Stimulated activated CD8-positive, alpha-beta memory T cell treated with anti-CD3 and anti-CD28 coated beads, Interleukin-7, amount 100 ng/mL, for 24 hours (primary cell): ENCODE results near the gene SPECC1.
"Not testable (repeated sequence)": the region's sequence is repeated elsewhere in the genome, so short reads cannot be mapped to it uniquely, and the experiment has no call there.

Experiments used
- DNase-seq: peaks from one replicate; pipeline ENCODE4 v3.0.0-alpha.2; 2020; ENCODE audit warnings: low read depth

The SPECC1 gene

DNA sequence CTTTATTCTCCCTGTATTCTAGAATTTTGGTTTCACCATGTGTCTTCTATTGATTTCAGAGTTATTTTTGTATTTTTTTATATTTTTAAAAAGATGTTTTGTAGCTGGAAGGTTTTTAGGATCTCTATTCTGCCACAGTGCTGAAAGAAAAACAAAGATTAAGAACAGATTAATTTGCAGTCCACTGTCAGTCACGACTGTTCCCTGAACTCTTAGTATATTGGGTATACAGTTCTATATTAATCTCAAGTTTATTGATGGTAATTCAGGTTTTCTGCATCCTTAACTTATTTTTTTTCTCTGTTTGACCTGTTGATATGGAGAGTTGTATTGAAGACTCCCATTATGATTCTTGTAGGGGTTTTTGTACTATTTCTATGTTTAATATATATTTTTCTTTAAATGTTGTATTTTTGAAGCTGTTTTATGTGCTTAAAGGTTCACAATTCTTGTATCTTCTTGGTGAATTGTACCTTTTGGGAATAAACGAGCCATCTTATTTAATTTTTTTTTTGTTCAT lies 2.9 kb downstream of the SPECC1 start:
- no peak for DNase-seq

GRCh38 chr17:20016475-20016992 lies 7.4 kb downstream of the SPECC1 start:
- not testable (repeated sequence) for DNase-seq

- no peak for DNase-seq
Measured at GRCh38 chr17:20022701-20023100, 13.5 kb downstream of the SPECC1 start.

DNA sequence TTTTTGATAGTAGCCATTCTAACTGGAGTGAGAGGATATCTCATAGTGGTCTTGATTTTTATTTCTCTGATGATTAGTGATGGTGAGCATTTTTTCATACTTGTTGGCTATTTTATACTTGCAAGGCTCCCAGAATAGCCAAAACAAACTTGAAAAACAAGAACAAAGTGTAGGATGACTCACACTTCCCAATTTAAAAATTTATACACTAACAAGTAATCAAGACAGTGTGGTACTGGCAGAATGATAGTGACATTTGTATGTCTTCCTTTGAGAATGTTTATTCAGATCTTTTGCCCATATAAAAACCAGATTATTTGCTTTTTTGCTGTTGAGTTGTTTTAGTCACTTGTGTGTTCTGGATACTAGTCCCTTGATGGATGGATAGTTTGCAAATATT lies 17.8 kb downstream of the SPECC1 start:
- no peak for DNase-seq

- DNase-seq: no peak
Measured at GRCh38 chr17:20028443-20028842, 19.3 kb downstream of the SPECC1 start.

GRCh38 chr17:20032636-20033035 lies 23.5 kb downstream of the SPECC1 start:
- DNase-seq: no peak

DNA sequence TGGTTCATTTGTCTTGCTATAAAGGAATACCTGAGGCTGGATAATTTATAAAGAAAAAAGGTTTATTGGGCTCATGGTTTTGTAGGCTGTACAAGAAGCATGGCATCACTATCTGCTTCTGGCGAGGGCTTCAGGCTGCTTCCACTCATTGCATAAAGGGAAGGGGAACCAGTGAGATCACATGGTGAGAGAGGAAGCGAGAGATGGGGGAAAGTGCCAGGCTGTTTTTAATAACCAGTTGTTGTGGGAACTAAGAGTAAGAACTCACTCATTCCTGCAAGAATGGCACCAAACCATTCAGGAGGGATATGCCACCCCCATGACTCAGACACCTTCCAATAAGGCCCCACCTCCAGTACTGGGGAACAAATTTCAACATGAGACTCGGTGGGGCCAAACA lies 24.3 kb downstream of the SPECC1 start:
- no peak for DNase-seq

GRCh38 chr17:20035501-20035900 lies 26.3 kb downstream of the SPECC1 start:
- DNase-seq: no peak

- DNase-seq: not testable (repeated sequence)
Measured at GRCh38 chr17:20037286-20037685, 28.1 kb downstream of the SPECC1 start.

- DNase-seq: no peak
Measured at GRCh38 chr17:20039037-20039436, 29.9 kb downstream of the SPECC1 start.

GRCh38 chr17:20040216-20040615 lies 31.1 kb downstream of the SPECC1 start:
- no peak for DNase-seq

- no peak for DNase-seq
Measured at GRCh38 chr17:20043021-20043420, 33.9 kb downstream of the SPECC1 start.

DNA sequence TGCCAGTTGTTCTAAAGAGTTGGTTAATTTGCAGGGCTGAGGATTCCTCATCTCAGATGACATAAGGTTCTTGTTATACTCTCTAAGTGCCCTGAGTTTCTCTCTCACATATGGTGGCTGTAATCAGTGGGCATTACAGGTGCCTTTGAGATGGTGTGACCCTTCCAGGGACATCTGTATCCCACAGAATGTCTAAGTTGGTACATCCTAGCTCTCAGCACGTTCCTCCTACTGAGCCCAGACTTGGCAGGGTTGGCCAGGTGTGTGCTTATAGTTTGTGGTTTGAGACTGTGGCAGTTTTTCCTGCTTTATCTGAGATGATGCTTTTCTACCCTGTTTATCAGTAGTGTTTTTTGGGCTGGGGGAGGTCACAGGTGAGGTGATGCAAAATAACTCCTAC lies 36.3 kb downstream of the SPECC1 start:
- no peak for DNase-seq

DNA sequence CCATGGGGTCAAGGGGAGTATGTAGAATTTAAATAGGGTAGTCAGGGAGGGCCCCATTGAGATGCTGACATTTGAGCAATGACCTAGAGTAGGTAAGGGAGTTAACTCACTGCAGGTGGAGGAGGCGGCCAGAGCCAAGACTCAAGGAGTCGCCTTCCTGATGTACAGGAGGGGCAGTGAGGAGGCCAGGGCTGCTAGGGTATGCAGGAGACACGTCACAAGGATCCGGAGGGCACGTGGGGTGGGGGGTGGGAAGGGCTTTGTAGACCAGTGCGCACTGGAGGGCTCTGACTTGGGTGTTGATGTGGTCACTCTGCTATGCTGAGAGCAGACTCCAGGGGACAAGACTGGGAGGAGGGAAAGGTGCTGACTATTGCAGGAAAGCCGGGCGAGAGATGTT lies 37.5 kb downstream of the SPECC1 start:
- DNase-seq: no peak

DNA sequence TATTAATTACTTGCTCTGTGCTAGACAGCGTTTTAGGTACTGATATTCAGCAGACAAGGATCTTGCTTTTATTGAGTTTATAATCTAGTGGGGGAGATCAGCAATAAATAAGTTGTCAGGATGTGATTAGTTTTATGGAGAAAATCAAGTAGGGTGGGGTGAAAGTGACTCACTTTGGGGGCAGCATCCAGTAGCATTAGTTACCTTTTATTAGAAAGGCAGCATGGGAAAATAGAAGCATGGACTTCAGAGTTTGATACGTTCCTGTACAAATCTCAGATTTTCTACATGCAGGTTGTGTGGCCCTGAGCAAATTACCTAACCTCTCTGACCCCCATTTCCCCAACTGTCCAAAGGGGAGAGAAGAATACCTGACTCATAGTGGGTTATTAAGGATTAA lies 42.5 kb downstream of the SPECC1 start:
- DNase-seq: no peak

DNA sequence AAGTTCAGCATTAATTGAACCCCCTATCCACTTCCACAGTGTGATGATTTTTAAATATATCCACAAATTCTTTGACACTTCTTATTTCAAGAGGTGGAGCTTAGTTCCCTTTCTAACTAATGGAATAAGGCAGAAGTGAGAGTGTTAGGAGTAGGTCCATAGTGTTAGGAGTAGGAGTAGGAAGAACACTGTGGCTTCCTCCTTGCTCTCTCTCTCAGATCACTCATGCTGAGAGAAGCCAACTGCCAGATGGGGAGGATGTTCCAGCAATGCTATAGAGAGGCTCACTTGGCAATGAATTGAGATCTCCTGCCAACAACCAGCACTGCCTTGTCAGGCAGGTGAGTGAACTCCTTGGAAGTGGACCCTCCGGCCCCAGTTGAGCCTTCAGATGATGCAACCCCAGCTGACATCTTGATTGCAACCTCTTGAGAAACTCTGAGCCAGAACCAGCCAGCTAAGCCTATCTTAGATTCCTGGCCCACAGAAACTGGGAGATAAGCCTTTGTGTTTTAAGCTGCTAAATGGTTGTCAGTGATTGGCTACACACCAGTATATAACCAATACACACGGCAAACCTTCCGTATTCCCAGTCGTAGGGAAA lies 44.3 kb downstream of the SPECC1 start:
- DNase-seq: no peak

- DNase-seq: no peak
Measured at GRCh38 chr17:20059728-20060188, 50.6 kb downstream of the SPECC1 start.

- DNase-seq: no peak
Measured at GRCh38 chr17:20063665-20064648, 54.8 kb downstream of the SPECC1 start.

DNA sequence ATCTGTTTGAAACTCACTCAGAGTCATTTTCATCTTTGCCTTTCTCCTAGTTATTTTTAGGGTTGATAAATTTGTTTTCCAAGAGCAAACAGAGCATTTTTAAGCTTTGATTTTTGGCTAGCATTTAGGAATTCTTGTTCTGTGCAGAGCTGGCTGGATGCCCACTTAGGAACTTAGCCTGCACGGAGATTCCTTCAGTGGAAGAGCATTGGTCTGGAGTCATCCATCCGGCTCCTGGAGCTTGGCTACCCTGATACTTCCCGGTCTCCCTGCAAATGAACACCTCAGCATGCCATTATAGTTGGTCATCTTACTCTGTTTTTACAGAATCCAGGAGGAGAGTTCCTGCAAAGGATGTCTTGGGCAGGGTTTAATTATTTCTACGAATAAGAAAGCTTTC lies 57.1 kb downstream of the SPECC1 start:
- no peak for DNase-seq

DNA sequence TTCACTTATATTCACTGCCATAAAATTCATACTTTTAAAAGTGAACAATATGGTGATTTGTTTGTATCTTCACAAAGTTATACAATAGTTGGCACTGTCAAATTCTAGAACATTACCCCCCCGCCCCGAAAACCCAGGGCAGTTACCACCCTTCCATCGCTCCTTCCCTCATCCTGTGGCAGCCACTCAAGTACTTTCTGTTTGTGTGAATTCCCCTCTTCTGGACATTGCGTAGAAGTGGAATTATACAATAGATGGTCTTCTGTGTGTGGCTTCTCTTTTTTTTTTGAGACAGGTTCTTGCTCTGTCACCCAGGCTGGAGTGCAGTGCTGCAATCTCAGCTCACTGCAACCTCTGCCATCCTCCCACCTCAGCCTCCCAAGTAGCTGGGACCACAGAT lies 58.6 kb downstream of the SPECC1 start:
- DNase-seq: no peak

- no peak for DNase-seq
Measured at GRCh38 chr17:20068445-20068844, 59.3 kb downstream of the SPECC1 start.

DNA sequence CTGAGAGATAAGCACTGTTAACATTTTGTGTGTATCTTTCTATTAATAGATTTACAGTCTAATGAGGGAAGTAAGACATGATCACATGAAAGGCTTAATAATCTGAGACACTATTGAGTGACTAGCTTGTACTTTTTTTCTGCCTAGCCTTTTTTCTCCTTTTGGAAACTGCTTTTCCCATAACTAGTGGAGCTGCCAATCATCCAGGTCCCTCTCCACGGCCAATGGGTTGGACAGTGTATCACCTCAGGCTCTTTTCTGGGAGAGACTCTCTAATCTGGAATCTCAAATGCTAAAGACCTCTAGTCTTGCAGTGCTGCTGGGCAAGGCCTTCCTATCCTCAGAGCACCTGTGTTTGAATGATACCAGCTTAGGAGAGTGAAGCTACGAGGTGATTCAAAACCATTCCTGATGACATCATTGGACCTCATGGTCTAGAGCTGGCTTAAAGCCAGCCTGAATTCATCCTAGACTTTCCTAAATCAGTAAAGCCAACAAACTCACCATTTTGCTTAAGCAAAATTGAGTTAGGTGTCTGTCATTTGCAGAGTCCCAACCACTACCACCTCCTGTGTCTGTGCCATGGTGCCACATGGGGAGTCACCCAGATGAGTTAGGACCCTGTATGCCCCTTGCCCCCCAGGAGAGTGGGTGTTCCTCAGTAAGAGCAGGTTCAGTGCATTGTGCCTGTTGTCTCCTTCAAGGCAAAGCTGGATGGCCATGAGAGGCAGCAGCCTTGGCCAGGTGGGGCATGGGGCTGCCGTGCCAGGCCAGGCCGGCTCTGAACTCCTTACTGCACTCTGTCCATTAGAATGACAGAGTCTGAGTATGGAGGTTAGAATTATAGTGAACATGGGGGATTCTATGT lies 62.9 kb downstream of the SPECC1 start:
- DNase-seq: no peak
